OCI-LY1 (cell line): ENCODE measurements around the gene CDC42EP3.

ENCODE experiments used
- H2AFZ ChIP-seq: fragments of 200-600 bp; sonication (generic), shearing (Covaris generic); 2 replicates; pipeline ENCODE4 v1.6.0; 2014; ENCODE audit warnings: antibody characterized with exemption, mild to moderate bottlenecking, low read length
- H3F3A ChIP-seq: fragments of 200-600 bp; sonication (generic), shearing (Covaris generic); 2 replicates; pipeline ENCODE4 v1.6.0; 2014; ENCODE audit warnings: mild to moderate bottlenecking, antibody characterized with exemption, low read length, moderate library complexity; ENCODE audit not compliant: insufficient read depth
- H3K27ac ChIP-seq: fragments of 200-600 bp; sonication (generic); 2 replicates; pipeline ENCODE4 v1.5.1; 2014; ENCODE audit warnings: low read length, mixed run types, mild to moderate bottlenecking, low read depth; ENCODE audit not compliant: poor library complexity, severe bottlenecking
- H3K27me3 ChIP-seq: fragments of 200-600 bp; sonication (generic); 2 replicates; pipeline ENCODE4 v1.6.0; 2014; ENCODE audit warnings: antibody characterized with exemption, mild to moderate bottlenecking, low read length, moderate library complexity; ENCODE audit not compliant: insufficient read depth
- H3K36me3 ChIP-seq: fragments of 200-600 bp; sonication (generic); 2 replicates; pipeline ENCODE4 v1.6.1; 2014; ENCODE audit warnings: mild to moderate bottlenecking, antibody characterized with exemption, low read length, moderate library complexity, mixed read lengths; ENCODE audit not compliant: insufficient read depth
- H3K4me1 ChIP-seq: fragments of 200-600 bp; sonication (generic); 2 replicates; pipeline ENCODE4 v1.5.1; 2014; ENCODE audit warnings: mild to moderate bottlenecking, low read length, moderate library complexity; ENCODE audit not compliant: insufficient read depth, severe bottlenecking
- H3K4me2 ChIP-seq: fragments of 200-600 bp; sonication (generic), shearing (Covaris generic); 2 replicates; pipeline ENCODE4 v1.6.1; 2014; ENCODE audit warnings: low read length
- H3K4me3 ChIP-seq: fragments of 200-600 bp; sonication (generic); 2 replicates; pipeline ENCODE4 v1.5.1; 2014; ENCODE audit warnings: low read length, low read depth, mild to moderate bottlenecking, mixed read lengths; ENCODE audit not compliant: poor library complexity, severe bottlenecking
- H3K79me2 ChIP-seq: fragments of 200-600 bp; shearing (Covaris generic); 2 replicates; pipeline ENCODE4 v1.6.1; 2016; ENCODE audit warnings: mixed run types, low read length, mixed read lengths; ENCODE audit not compliant: insufficient read depth
- H3K9ac ChIP-seq: fragments of 200-600 bp; sonication (generic), shearing (Covaris generic); 2 replicates; pipeline ENCODE4 v1.6.1; 2014; ENCODE audit warnings: mild to moderate bottlenecking, low read length, mixed read lengths
- H3K9me2 ChIP-seq: fragments of 200-600 bp; sonication (generic), shearing (Covaris generic); 2 replicates; pipeline ENCODE4 v1.6.1; 2014; ENCODE audit warnings: low read depth, mild to moderate bottlenecking, low read length, mixed read lengths
- H3K9me3 ChIP-seq: fragments of 200-600 bp; shearing (Covaris generic); 2 replicates; pipeline ENCODE4 v1.6.1; 2014; ENCODE audit warnings: low read length, mixed read lengths
- H4K20me1 ChIP-seq: fragments of 200-600 bp; sonication (generic), shearing (Covaris generic); 2 replicates; pipeline ENCODE4 v1.6.0; 2016; ENCODE audit warnings: mild to moderate bottlenecking, low read length; ENCODE audit not compliant: insufficient read depth
- EZH2 ChIP-seq: fragments of 200-600 bp; sonication (generic), shearing (Covaris generic); IDR thresholded peaks from 2 replicates; pipeline ENCODE4 v1.8.0; 2017; ENCODE audit warnings: borderline replicate concordance, mixed run types, mild to moderate bottlenecking, antibody characterized with exemption, low read length, moderate library complexity, mixed read lengths
- TF ChIP-seq, protein P1 (sequence below): fragments of 200-600 bp; sonication (generic), shearing (Covaris generic); IDR thresholded peaks from 2 replicates; pipeline ENCODE4 v1.5.1; 2017; ENCODE audit warnings: mild to moderate bottlenecking, antibody characterized with exemption, low read length, moderate library complexity, mixed read lengths

CDC42EP3 gene

DNA sequence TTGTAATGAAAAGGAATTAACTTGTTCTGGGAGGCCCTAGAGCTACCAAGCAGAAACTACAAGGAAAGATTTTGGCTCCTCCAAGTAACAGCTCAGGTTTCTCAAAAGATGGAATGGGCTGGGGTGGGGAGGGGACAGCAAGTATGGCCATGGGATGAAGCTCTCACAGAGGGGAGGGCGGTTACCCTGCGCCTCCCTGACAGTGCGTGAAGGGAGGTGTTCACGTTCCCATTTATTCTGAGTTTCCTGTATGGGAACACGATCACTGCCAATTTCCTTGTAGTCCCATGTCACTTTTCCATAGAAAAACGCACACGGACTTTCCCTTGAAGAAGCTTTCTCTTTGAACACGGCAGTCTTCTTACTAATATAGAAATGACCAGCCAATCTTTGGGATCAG, 17.0 kb downstream of the CDC42EP3 start:
- Histone ChIP-seq H4K20me1 (no peaks in the 10 kb centered on the region), H3K36me3 (no peaks in the 10 kb centered on the region), H3F3A (no peaks in the 10 kb centered on the region; the same call in 1 of the 2 replicates), H3K79me2 (no peaks in the 10 kb centered on the region), H3K9me3 (no peaks in the 10 kb centered on the region), H3K27me3 (no peaks in the 10 kb centered on the region), H3K9me2 (no peaks in the 10 kb centered on the region), H3K4me2 (peak overlapping the region; percentile 63), H2AFZ (no peak overlapping the region), H3K4me1 (peaks cover 71% of the 10 kb centered on the region), H3K4me3 (peak overlapping the region; percentile 39), H3K27ac (peak overlapping the region; percentile 79), H3K9ac (peak overlapping the region; percentile 21; the same call in 1 of the 2 replicates)
- no peak for TF ChIP-seq EZH2
- TF ChIP-seq, protein P1, sequence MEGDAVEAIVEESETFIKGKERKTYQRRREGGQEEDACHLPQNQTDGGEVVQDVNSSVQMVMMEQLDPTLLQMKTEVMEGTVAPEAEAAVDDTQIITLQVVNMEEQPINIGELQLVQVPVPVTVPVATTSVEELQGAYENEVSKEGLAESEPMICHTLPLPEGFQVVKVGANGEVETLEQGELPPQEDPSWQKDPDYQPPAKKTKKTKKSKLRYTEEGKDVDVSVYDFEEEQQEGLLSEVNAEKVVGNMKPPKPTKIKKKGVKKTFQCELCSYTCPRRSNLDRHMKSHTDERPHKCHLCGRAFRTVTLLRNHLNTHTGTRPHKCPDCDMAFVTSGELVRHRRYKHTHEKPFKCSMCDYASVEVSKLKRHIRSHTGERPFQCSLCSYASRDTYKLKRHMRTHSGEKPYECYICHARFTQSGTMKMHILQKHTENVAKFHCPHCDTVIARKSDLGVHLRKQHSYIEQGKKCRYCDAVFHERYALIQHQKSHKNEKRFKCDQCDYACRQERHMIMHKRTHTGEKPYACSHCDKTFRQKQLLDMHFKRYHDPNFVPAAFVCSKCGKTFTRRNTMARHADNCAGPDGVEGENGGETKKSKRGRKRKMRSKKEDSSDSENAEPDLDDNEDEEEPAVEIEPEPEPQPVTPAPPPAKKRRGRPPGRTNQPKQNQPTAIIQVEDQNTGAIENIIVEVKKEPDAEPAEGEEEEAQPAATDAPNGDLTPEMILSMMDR, result no peak

DNA sequence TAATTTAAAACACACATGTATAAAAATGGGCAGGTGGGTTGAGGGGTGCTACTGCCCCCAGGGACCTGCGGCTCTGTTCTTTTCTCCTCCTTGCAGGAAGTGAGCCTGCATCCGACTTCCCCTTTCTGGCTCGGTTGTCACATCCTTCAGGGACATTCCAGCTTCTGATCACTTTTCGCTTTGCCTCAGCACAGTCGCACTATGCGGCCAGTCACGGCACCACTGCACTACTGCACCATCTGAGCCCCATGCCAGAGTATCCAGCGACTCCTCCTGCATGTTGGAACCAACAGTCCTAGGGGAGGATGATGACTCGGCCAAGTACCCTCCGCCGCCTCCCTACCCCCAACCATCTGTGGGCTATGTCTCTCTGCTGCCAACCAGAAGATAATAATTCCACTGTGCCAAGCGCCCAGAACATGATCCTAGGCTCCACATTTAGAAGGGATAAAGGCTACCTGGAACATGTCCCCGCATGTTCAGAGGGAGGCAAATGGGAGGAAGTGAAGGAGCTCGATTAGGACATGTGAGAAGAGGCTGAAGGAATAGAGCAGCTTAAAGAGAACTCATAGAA, 17.6 kb downstream of the CDC42EP3 start:
- no peaks in the 10 kb centered on the region for H3K79me2 ChIP-seq
- no peaks in the 10 kb centered on the region; the same call in 1 of the 2 replicates for H3F3A ChIP-seq
- no peaks in the 10 kb centered on the region for H4K20me1 ChIP-seq
- peak overlapping the region; percentile 79 for H3K27ac ChIP-seq
- peak overlapping the region; percentile 63 for H3K4me2 ChIP-seq
- peak overlapping the region; percentile 21; the same call in 1 of the 2 replicates for H3K9ac ChIP-seq
- H2AFZ ChIP-seq, result no peak overlapping the region
- H3K4me1 ChIP-seq, result peaks cover 72% of the 10 kb centered on the region
- no peaks in the 10 kb centered on the region for H3K9me2 ChIP-seq
- TF ChIP-seq EZH2, result no peak
- TF ChIP-seq, protein P1, result no peak
- H3K27me3 ChIP-seq, result no peaks in the 10 kb centered on the region
- no peaks in the 10 kb centered on the region for H3K9me3 ChIP-seq
- H3K4me3 ChIP-seq, result peak overlapping the region; percentile 39
- H3K36me3 ChIP-seq, result no peaks in the 10 kb centered on the region

DNA sequence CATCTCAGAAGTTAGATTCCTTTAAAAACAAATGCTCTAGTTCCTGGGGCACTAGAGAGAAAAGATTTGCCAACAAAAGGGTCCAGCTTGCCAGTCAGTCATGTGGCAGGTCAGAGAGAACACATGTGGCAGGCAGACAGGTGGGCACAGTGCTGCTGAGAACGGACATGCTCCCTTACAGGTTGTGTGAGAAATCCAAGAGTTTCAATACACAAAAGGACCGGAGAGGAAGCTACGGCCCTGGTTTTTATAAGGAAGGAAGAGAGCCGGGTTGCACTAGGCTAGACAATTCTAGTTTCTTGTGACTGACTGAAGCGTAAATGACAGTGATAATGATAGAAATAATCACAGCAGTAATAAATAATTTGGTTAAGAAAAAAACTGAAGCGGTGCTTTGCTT, 18.3 kb downstream of the CDC42EP3 start:
- H3K9me2 ChIP-seq, result no peaks in the 10 kb centered on the region
- no peaks in the 10 kb centered on the region for H3K27me3 ChIP-seq
- H3F3A ChIP-seq, result no peaks in the 10 kb centered on the region
- H3K4me2 ChIP-seq, result peak overlapping the region; percentile 63
- H3K9me3 ChIP-seq, result no peaks in the 10 kb centered on the region
- H2AFZ ChIP-seq, result no peak overlapping the region
- peaks cover 80% of the 10 kb centered on the region for H3K4me1 ChIP-seq
- no peak overlapping the region for H3K4me3 ChIP-seq
- no peaks in the 10 kb centered on the region for H3K79me2 ChIP-seq
- H4K20me1 ChIP-seq, result no peaks in the 10 kb centered on the region
- peak overlapping the region; percentile 79 for H3K27ac ChIP-seq
- no peaks in the 10 kb centered on the region for H3K36me3 ChIP-seq
- peak overlapping the region; percentile 14; the same call in 1 of the 2 replicates for H3K9ac ChIP-seq
- TF ChIP-seq EZH2, result no peak
- TF ChIP-seq, protein P1, result no peak
